SK-N-SH treated with all-trans-retinoic acid at 6 μM for 48 hours (cell line): ENCODE data around the gene HNRNPA3.

Source experiments
- ATAC-seq: fragments of 200-7000 bp; cut with Tn5 transposase; 3 replicates; pipeline ENCODE4 v1.9.1; 2020; ENCODE audit warnings: mild to moderate bottlenecking, moderate library complexity
- ARNTL ChIP-seq: fragments of 450-650 bp; formaldehyde crosslinking; IDR thresholded peaks from 2 replicates; pipeline ENCODE4 v1.5.0; 2020; ENCODE audit warnings: low read depth, mild to moderate bottlenecking, moderate library complexity, borderline replicate concordance
- BACH2 ChIP-seq: fragments of 250-450 bp; sonication (Bioruptor Pico); IDR thresholded peaks from 2 replicates; pipeline ENCODE4 v1.9.0; 2021; ENCODE audit warnings: mild to moderate bottlenecking, borderline replicate concordance
- CREB5 ChIP-seq: fragments of 250-450 bp; sonication (Bioruptor Pico); IDR thresholded peaks from 2 replicates; pipeline ENCODE4 v1.5.1; 2020; ENCODE audit warnings: low read depth, mild to moderate bottlenecking, moderate library complexity
- CSDC2 ChIP-seq: fragments of 250-450 bp; sonication (Bioruptor Pico); IDR thresholded peaks from 2 replicates; pipeline ENCODE4 v1.5.0; 2020; ENCODE audit warnings: mild to moderate bottlenecking, moderate library complexity
- CSRNP3 ChIP-seq: fragments of 250-450 bp; sonication (Bioruptor Pico); IDR thresholded peaks from 2 replicates; pipeline ENCODE4 v1.5.1; 2021; ENCODE audit warnings: mild to moderate bottlenecking, moderate library complexity
- ESRRG ChIP-seq: fragments of 250-450 bp; sonication (Bioruptor Pico); IDR thresholded peaks from 2 replicates; pipeline ENCODE4 v1.6.1; 2021; ENCODE audit warnings: mild to moderate bottlenecking
- GLIS3 ChIP-seq: fragments of 250-450 bp; sonication (Bioruptor Pico); IDR thresholded peaks from 2 replicates; pipeline ENCODE4 v1.5.0; 2020; ENCODE audit warnings: mild to moderate bottlenecking, moderate library complexity
- ISL1 ChIP-seq: fragments of 250-450 bp; sonication (Bioruptor Pico); IDR thresholded peaks from 2 replicates; pipeline ENCODE4 v2.1.2; 2022; ENCODE audit warnings: mild to moderate bottlenecking, moderate library complexity
- OSR1 ChIP-seq: fragments of 250-450 bp; sonication (Bioruptor Pico); IDR thresholded peaks from 2 replicates; pipeline ENCODE4 v1.8.0; 2022; ENCODE audit warnings: moderate library complexity, mild to moderate bottlenecking, inconsistent platforms
- PATZ1 ChIP-seq: fragments of 250-450 bp; sonication (Bioruptor Pico); IDR thresholded peaks from 2 replicates; pipeline ENCODE4 v1.8.0; 2020; ENCODE audit warnings: mild to moderate bottlenecking, moderate library complexity, borderline replicate concordance
- POU6F1 ChIP-seq: fragments of 250-450 bp; sonication (Bioruptor Pico); IDR thresholded peaks from 2 replicates; pipeline ENCODE4 v1.8.0; 2021; ENCODE audit warnings: low read depth, mild to moderate bottlenecking, moderate library complexity, borderline replicate concordance
- PPARA ChIP-seq: fragments of 250-450 bp; sonication (Bioruptor Pico); IDR thresholded peaks from 2 replicates; pipeline ENCODE4 v1.5.0; 2020; ENCODE audit warnings: mild to moderate bottlenecking, borderline replicate concordance
- SNAI2 ChIP-seq: fragments of 250-450 bp; sonication (Bioruptor Pico); IDR thresholded peaks from 2 replicates; pipeline ENCODE4 v1.5.0; 2020; ENCODE audit warnings: mild to moderate bottlenecking, moderate library complexity
- TOX ChIP-seq: fragments of 250-450 bp; sonication (Bioruptor Pico); IDR thresholded peaks from 2 replicates; pipeline ENCODE4 v1.8.0; 2021; ENCODE audit warnings: mild to moderate bottlenecking, moderate library complexity, borderline replicate concordance
- TSHZ2 ChIP-seq: fragments of 250-450 bp; sonication (Bioruptor Pico); IDR thresholded peaks from 2 replicates; pipeline ENCODE4 v1.5.0; 2020; ENCODE audit warnings: mild to moderate bottlenecking, moderate library complexity
- ZC3H10 ChIP-seq: fragments of 250-450 bp; sonication (Bioruptor Pico); IDR thresholded peaks from 2 replicates; pipeline ENCODE4 v1.5.1; 2021; ENCODE audit warnings: mild to moderate bottlenecking, moderate library complexity
- ZFP3 ChIP-seq: fragments of 250-450 bp; sonication (Bioruptor Pico); IDR thresholded peaks from 2 replicates; pipeline ENCODE4 v1.5.0; 2020; ENCODE audit warnings: mild to moderate bottlenecking, moderate library complexity
- ZFP30 ChIP-seq: fragments of 450-650 bp; formaldehyde crosslinking; IDR thresholded peaks from 2 replicates; pipeline ENCODE4 v1.5.0; 2022; ENCODE audit warnings: mild to moderate bottlenecking, moderate library complexity
- ZNF565 ChIP-seq: fragments of 450-650 bp; formaldehyde crosslinking; conservative IDR thresholded peaks from 2 replicates; pipeline ENCODE4 v1.5.0; 2020; ENCODE audit warnings: low read depth, mild to moderate bottlenecking, moderate library complexity
- ZNF70 ChIP-seq: fragments of 450-650 bp; formaldehyde crosslinking; IDR thresholded peaks from 2 replicates; pipeline ENCODE4 v1.5.0; 2020; ENCODE audit warnings: mild to moderate bottlenecking, moderate library complexity

The HNRNPA3 gene

GRCh38 chr2:177169810-177170514 is 42.6 kb upstream of the HNRNPA3 start (continued):
- TF ChIP-seq ZNF565 (no peak), PATZ1 (CRISPR knock-in tag) (no peak), CSRNP3 (CRISPR knock-in tag) (no peak), GLIS3 (CRISPR knock-in tag) (no peak)
- TF ChIP-seq, all 23 proteins: peak for 0

GRCh38 chr2:177171418-177171865 is 41.2 kb upstream of the HNRNPA3 start:
- no peak for ATAC-seq

GRCh38 chr2:177172034-177172880 is 40.3 kb upstream of the HNRNPA3 start:
- TF ChIP-seq PPARA (no peak), TSHZ2 (CRISPR knock-in tag) (no peak), ZFP30 (CRISPR knock-in tag) (no peak), BACH2 (CRISPR knock-in tag) (no peak), TOX (no peak), ZC3H10 (CRISPR knock-in tag) (no peak), CREB5 (no peak), ESRRG (CRISPR knock-in tag) (no peak), POU6F1 (CRISPR knock-in tag) (no peak), ZFP3 (CRISPR knock-in tag) (no peak), CSDC2 (no peak), OSR1 (CRISPR knock-in tag) (no peak), SNAI2 (CRISPR knock-in tag) (no peak), PATZ1 (CRISPR knock-in tag) (no peak), CSRNP3 (CRISPR knock-in tag) (no peak), ARNTL (CRISPR knock-in tag) (no peak), GLIS3 (CRISPR knock-in tag) (no peak)
- ATAC-seq: peak; percentile 76

More at GRCh38 chr2:177171418-177171865, 41.2 kb upstream of the HNRNPA3 start:
- TF ChIP-seq ARNTL (CRISPR knock-in tag) (no peak), ISL1 (CRISPR knock-in tag) (0 out of 2 replicates have a peak, but pooled peaks have one; percentile 27), ZNF70 (no peak), OSR1 (CRISPR knock-in tag) (no peak)
